Karpas-422 (cell line): Measurements from ENCODE around the gene PSMB2. TPM values are rescaled to one million over a fixed set of nuclear protein-coding genes. Genes with fewer than 3 reads are reported as not detected.

Experiments used
- DNase-seq: peaks from one replicate; pipeline ENCODE4 v3.0.0-alpha.2; 2015
- H2AFZ ChIP-seq: fragments of 200-600 bp; sonication (generic); 2 replicates; pipeline ENCODE4 v1.6.1; 2014; ENCODE audit warnings: antibody characterized with exemption, low read length, mixed read lengths
- H3K27ac ChIP-seq: fragments of 200-600 bp; sonication (generic); 2 replicates; pipeline ENCODE4 v1.5.1; 2014; ENCODE audit warnings: mild to moderate bottlenecking, low read length, moderate library complexity
- H3K27me3 ChIP-seq: fragments of 200-600 bp; sonication (generic); 2 replicates; pipeline ENCODE4 v1.6.1; 2014; ENCODE audit warnings: low read length, mixed read lengths
- H3K36me3 ChIP-seq: fragments of 200-600 bp; sonication (generic); 2 replicates; pipeline ENCODE4 v1.6.1; 2014; ENCODE audit warnings: low read length, mixed read lengths; ENCODE audit not compliant: insufficient read depth
- H3K4me1 ChIP-seq: fragments of 200-600 bp; sonication (generic); 2 replicates; pipeline ENCODE4 v1.6.1; 2014; ENCODE audit warnings: mild to moderate bottlenecking, low read length, mixed read lengths
- H3K4me2 ChIP-seq: fragments of 200-600 bp; sonication (generic); 2 replicates; pipeline ENCODE4 v1.6.1; 2014; ENCODE audit warnings: low read length, low read depth, mild to moderate bottlenecking; ENCODE audit not compliant: poor library complexity, severe bottlenecking
- H3K4me3 ChIP-seq: fragments of 200-600 bp; sonication (generic); 2 replicates; pipeline ENCODE4 v1.5.1; 2014; ENCODE audit warnings: mild to moderate bottlenecking, antibody characterized with exemption, low read length, mixed read lengths
- H3K79me2 ChIP-seq: fragments of 200-600 bp; sonication (generic); 2 replicates; pipeline ENCODE4 v1.6.1; 2014; ENCODE audit warnings: mild to moderate bottlenecking, low read length, mixed read lengths
- H3K9ac ChIP-seq: fragments of 200-600 bp; sonication (generic); 2 replicates; pipeline ENCODE4 v1.6.0; 2014; ENCODE audit warnings: low read length
- H3K9me2 ChIP-seq: fragments of 200-600 bp; sonication (generic), shearing (Covaris generic); replicated peaks from 2 replicates; pipeline ENCODE4 v1.6.0; 2014; ENCODE audit warnings: mild to moderate bottlenecking, low read length, moderate library complexity; ENCODE audit not compliant: insufficient read depth
- H3K9me3 ChIP-seq: fragments of 300-700, 200-600 bp; sonication (generic); 2 replicates; pipeline ENCODE4 v1.6.1; 2014; ENCODE audit warnings: low read length, mixed read lengths
- H4K20me1 ChIP-seq: fragments of 200-600 bp; sonication (generic); 2 replicates; pipeline ENCODE4 v1.6.1; 2014; ENCODE audit warnings: mild to moderate bottlenecking, antibody characterized with exemption, low read length, low read depth; ENCODE audit not compliant: insufficient read depth
- total RNA-seq: library from RNA; depleted of rRNA; stranded (reverse); fragments of >200 nt; shearing (Covaris generic); gene quantifications from 2 replicates; pipeline ENCODE4 v1.2.3, GENCODE V29; 2014; ENCODE audit warnings: low replicate concordance

The PSMB2 gene
- total RNA-seq, 1 experiment from 2014 or later = 59.7 TPM

DNA sequence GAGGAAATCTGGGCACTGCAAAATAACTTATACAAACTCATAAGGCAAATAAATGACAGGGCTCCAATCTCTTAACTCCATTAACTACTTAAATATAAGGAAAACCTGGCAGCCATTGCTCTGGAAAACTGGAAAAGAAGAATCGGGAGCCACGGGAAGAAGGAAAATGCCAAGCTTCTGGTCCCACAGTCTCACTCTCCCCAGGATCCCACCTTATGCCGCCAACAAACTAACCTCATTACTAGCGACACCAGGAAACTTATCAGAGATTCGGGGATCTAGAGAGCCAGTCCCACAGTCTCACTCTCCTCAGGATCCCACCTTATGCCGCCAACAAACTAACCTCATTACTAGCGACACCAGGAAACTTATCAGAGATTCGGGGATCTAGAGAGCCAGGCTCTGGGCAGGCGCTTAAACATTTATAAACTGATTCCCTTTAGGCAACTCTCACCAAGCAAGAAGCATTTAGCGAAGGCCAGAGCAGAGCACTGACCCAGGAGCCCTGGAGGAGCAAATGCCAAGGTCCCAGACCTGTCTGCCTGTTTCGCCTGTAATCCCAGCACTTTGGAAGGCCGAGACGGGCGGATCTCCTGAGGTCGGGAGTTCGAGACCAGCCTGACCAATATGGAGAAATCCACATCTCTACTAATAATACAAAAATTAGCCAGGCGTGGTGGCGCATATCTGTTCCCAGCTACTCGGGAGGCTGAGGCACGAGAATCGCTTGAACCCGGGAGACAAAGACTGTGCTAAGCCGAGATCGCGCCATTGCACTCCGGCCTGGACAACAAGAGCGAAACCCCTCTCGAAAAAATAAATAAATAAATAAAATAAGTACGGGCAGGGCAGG lies 720 bp downstream of the PSMB2 start:
- peaks cover 55% of the 10 kb centered on the region for H3K79me2 ChIP-seq
- H3K36me3 ChIP-seq = peaks cover 15% of the 10 kb centered on the region
- H3K4me1 ChIP-seq = peaks cover 43% of the 10 kb centered on the region
- H3K9me3 ChIP-seq = no peaks in the 10 kb centered on the region
- H3K9me2 ChIP-seq = no peaks in the 10 kb centered on the region
- H3K4me3 ChIP-seq = peak overlapping the region; percentile 87
- H2AFZ ChIP-seq = no peak overlapping the region
- H3K27me3 ChIP-seq = no peaks in the 10 kb centered on the region
- DNase-seq = no peak
- peak overlapping the region; percentile 70 for H3K4me2 ChIP-seq
- 0 out of 2 replicates have a peak, but pooled peaks cover 3% of the 10 kb centered on the region for H4K20me1 ChIP-seq
- peak overlapping the region; percentile 84 for H3K9ac ChIP-seq
- H3K27ac ChIP-seq = peak overlapping the region; percentile 63

GRCh38 chr1:35637401-35637809 lies 3.9 kb downstream of the PSMB2 start:
- no peak overlapping the region for H2AFZ ChIP-seq
- H3K9ac ChIP-seq = peak overlapping the region; percentile 50
- H3K9me3 ChIP-seq = no peaks in the 10 kb centered on the region
- no peaks in the 10 kb centered on the region for H3K27me3 ChIP-seq
- H3K9me2 ChIP-seq = no peaks in the 10 kb centered on the region
- H3K27ac ChIP-seq = peak overlapping the region; percentile 62
- 0 out of 2 replicates have a peak, but pooled peaks cover 3% of the 10 kb centered on the region for H4K20me1 ChIP-seq
- H3K79me2 ChIP-seq = peaks cover 73% of the 10 kb centered on the region
- peak; percentile 46 for DNase-seq
- peak overlapping the region; percentile 58 for H3K4me3 ChIP-seq
- peak overlapping the region; percentile 76 for H3K4me2 ChIP-seq
- H3K36me3 ChIP-seq = peaks cover 37% of the 10 kb centered on the region
- H3K4me1 ChIP-seq = peaks cover 39% of the 10 kb centered on the region

DNA sequence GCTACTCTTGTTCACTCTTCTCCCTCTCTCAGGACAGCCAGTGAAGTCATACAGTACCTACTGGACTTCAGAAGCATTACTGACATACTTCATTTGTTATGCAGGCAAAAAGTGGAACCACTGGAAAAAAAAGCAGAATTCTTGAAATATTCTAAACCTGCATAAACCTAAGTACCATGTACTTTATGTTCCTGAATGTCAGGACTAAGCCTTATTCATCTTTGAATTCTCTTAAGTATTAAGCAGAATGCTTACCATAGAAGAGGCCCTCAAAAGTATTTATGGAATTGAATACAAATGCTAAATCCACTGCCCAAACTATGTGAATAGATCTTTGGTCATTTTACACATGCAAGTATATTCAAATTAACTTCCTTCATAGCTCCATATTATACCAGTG lies 7.8 kb downstream of the PSMB2 start:
- Histone ChIP-seq H4K20me1 (peaks cover 3% of the 10 kb centered on the region; the same call in 1 of the 2 replicates), H3K9me2 (no peaks in the 10 kb centered on the region), H3K9me3 (no peaks in the 10 kb centered on the region), H3K27ac (no peak overlapping the region), H2AFZ (no peak overlapping the region), H3K27me3 (no peaks in the 10 kb centered on the region), H3K79me2 (peaks cover 80% of the 10 kb centered on the region), H3K4me2 (no peak overlapping the region), H3K4me1 (peaks cover 19% of the 10 kb centered on the region), H3K36me3 (peaks cover 63% of the 10 kb centered on the region), H3K4me3 (no peak overlapping the region), H3K9ac (no peak overlapping the region)
- DNase-seq = no peak

DNA sequence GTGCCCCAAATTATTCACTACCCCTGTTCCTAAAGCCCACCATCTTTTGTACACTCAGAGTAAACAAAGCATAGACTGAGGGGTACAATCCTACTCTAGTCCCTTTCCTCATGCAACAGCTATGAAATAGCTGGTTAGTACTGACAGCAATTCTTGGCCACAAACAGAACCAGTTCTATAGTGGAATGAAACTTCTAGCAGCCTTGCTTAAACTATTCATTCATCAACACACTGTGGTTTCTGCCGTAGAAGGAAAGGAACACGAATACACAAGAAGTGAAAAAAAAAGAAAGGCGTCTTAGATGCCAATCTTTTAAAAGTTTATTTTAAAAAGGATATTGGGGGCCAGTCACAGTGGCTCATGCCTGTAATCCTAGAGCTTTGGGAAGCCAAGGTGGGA lies 9.9 kb downstream of the PSMB2 start:
- no peak for DNase-seq
- Histone ChIP-seq H3K4me1 (no peaks in the 10 kb centered on the region), H3K27ac (no peak overlapping the region), H3K4me2 (no peak overlapping the region), H3K9ac (no peak overlapping the region), H3K9me2 (no peaks in the 10 kb centered on the region), H3K36me3 (peaks cover 62% of the 10 kb centered on the region), H3K27me3 (no peaks in the 10 kb centered on the region), H2AFZ (no peak overlapping the region), H3K9me3 (no peaks in the 10 kb centered on the region), H4K20me1 (peaks cover 3% of the 10 kb centered on the region; the same call in 1 of the 2 replicates), H3K4me3 (no peak overlapping the region), H3K79me2 (peaks cover 77% of the 10 kb centered on the region)

DNA sequence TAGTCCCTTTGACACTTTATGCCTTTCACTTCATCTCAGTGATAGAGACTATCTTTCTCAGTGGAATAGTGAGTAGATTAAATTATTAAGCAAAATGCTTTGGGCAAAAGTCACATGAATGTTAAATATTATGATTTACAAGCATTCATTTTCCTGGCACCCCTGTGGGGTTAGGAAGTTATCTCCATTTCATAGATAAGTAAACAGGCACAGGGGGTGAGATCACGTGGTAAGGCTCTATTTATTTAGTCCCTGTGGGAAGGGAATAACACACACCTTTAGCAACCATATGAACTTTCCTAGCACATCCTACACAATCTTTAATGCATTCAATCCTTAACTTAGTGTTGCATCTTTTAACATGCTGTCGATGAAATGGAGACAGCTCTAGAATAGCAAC lies 12.3 kb downstream of the PSMB2 start:
- no peak overlapping the region for H3K9ac ChIP-seq
- H3K27ac ChIP-seq = no peak overlapping the region
- no peak overlapping the region for H3K4me3 ChIP-seq
- no peaks in the 10 kb centered on the region for H3K9me2 ChIP-seq
- no peaks in the 10 kb centered on the region for H3K4me1 ChIP-seq
- no peaks in the 10 kb centered on the region; the same call in 1 of the 2 replicates for H4K20me1 ChIP-seq
- no peak overlapping the region for H3K4me2 ChIP-seq
- no peak for DNase-seq
- H3K36me3 ChIP-seq = peaks cover 50% of the 10 kb centered on the region
- H3K9me3 ChIP-seq = no peaks in the 10 kb centered on the region
- H3K79me2 ChIP-seq = peaks cover 78% of the 10 kb centered on the region
- H3K27me3 ChIP-seq = no peaks in the 10 kb centered on the region
- no peak overlapping the region for H2AFZ ChIP-seq

GRCh38 chr1:35623832-35624231 lies 17.5 kb downstream of the PSMB2 start:
- H3K27me3 ChIP-seq = no peaks in the 10 kb centered on the region
- no peaks in the 10 kb centered on the region; the same call in 1 of the 2 replicates for H4K20me1 ChIP-seq
- H3K9me2 ChIP-seq = no peaks in the 10 kb centered on the region
- no peaks in the 10 kb centered on the region for H3K4me1 ChIP-seq
- H3K4me2 ChIP-seq = no peak overlapping the region
- no peak overlapping the region for H2AFZ ChIP-seq
- peaks cover 82% of the 10 kb centered on the region for H3K79me2 ChIP-seq
- H3K4me3 ChIP-seq = no peak overlapping the region
- no peak for DNase-seq
- peaks cover 28% of the 10 kb centered on the region for H3K36me3 ChIP-seq
- H3K9me3 ChIP-seq = no peaks in the 10 kb centered on the region
- no peak overlapping the region for H3K27ac ChIP-seq
- H3K9ac ChIP-seq = no peak overlapping the region

GRCh38 chr1:35622510-35623178 lies 18.7 kb downstream of the PSMB2 start:
- Histone ChIP-seq H3K4me2 (no peak overlapping the region), H3K79me2 (peaks cover 84% of the 10 kb centered on the region), H3K9ac (no peak overlapping the region), H3K27ac (no peak overlapping the region), H2AFZ (no peak overlapping the region), H3K9me2 (no peaks in the 10 kb centered on the region), H3K27me3 (no peaks in the 10 kb centered on the region), H3K9me3 (no peaks in the 10 kb centered on the region), H3K4me3 (no peak overlapping the region), H4K20me1 (no peaks in the 10 kb centered on the region), H3K4me1 (no peaks in the 10 kb centered on the region), H3K36me3 (peaks cover 30% of the 10 kb centered on the region)
- no peak for DNase-seq
